Measurements from ENCODE around the gene SIVA1. TPM values are rescaled to one million over a fixed set of nuclear protein-coding genes. Genes with fewer than 3 reads are reported as not detected.

The SIVA1 gene
- total and polyA plus RNA-seq, 4 donors, result 67.4 to 115 (median 99.6) TPM

DNA sequence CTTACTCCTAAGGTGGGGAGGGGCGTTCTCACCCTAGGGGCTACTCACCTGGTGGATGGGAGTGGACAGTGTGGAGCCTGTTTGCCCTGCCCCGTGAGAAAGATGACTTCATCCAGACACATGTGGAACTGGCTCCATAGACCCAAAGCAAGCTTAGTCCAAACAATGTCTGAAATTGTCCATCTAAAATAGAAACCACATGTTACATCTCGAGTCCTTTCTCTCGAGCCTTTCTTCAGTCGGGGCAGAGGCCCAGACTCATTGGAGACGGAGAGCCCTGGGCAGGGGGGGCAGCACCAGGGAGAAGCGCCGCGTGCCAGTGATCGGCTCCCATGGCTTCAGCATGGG, 4.3 kb downstream of the SIVA1 start:
- Histone ChIP-seq H3K4me3 (ENCODE audit: low read depth in 1 of 3, low read length in 3 of 3) (no peak overlapping the region), H3K9me3 (ENCODE audit: control insufficient read depth in 4 of 4, low read length in 3 of 4) (no peaks in the 10 kb centered on the region), H3K27me3 (ENCODE audit: control insufficient read depth in 4 of 4, insufficient read depth in 4 of 4, low read length in 3 of 4) (no peaks in the 10 kb centered on the region), H3K9ac (ENCODE audit: low read depth in 1 of 2, low read length in 2 of 2) (no peak overlapping the region), H3K36me3 (ENCODE audit: control insufficient read depth in 4 of 4, insufficient read depth in 3 of 4, low read depth in 1 of 4, low read length in 3 of 4) (peaks cover 5 to 40% (median 18%) of the 10 kb centered on the region in 4 donors), H3K27ac (ENCODE audit: low read depth in 1 of 2, low read length in 2 of 2) (no peak overlapping the region), H3K4me1 (ENCODE audit: control insufficient read depth in 4 of 4, insufficient read depth in 4 of 4, low read length in 3 of 4) (peaks cover 8 to 30% (median 27%) of the 10 kb centered on the region in 4 donors)
- DNase-seq (ENCODE audit: low spot score), result no peak
- WGBS, result 91% methylated on average over 10 of the region's 10 CpGs
- TF ChIP-seq NR2F2 (IDR thresholded peaks at IDR 0.05) (no peak), JUND (IDR thresholded peaks at IDR 0.05) (no peak), YY1 (IDR thresholded peaks at IDR 0.05) (no peak), TAF1 (conservative IDR thresholded peaks at IDR 0.05) (no peak), RAD21 (IDR thresholded peaks at IDR 0.05) (no peak)

DNA sequence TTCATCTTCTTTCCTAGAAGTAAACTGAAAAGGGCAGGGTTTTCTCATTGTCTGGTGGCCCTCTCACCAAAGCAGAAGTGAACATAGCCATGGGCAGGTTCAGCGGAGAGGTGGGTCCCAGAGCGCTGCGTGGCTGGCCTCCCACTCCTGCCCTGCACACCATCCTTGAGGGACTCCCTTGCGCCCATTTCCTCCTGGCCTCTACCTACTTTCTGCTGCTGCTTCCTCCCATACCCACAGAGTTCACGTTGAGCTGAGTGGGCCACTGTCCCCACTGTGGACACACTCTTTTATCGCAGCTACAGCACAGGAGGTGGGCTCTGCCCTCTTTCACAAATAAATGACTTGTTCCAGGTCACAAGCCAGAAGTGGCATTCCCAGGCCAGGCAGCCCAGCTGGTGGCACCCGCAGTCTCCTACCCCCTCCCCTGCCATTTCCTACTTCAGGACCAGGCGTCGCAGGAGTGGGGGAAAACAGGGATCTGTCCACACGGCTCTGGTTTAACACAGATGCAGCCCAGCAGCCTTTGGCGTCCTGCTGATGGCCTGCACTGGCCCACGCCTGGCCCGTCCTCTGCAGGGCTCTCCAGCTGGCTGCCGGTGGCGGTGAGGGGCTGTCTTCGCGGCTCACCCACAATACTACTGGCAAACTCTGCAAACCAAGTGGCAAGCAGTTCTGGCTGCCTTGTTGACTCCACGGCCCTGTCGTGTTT, 4.9 kb downstream of the SIVA1 start:
- Histone ChIP-seq H3K27me3 (ENCODE audit: control insufficient read depth in 4 of 4, insufficient read depth in 4 of 4, low read length in 3 of 4) (no peaks in the 10 kb centered on the region), H3K4me3 (ENCODE audit: low read depth in 1 of 3, low read length in 3 of 3) (no peak overlapping the region), H3K36me3 (ENCODE audit: control insufficient read depth in 4 of 4, insufficient read depth in 3 of 4, low read depth in 1 of 4, low read length in 3 of 4) (peaks cover 5 to 40% (median 18%) of the 10 kb centered on the region in 4 donors), H3K9me3 (ENCODE audit: control insufficient read depth in 4 of 4, low read length in 3 of 4) (no peaks in the 10 kb centered on the region), H3K4me1 (ENCODE audit: control insufficient read depth in 4 of 4, insufficient read depth in 4 of 4, low read length in 3 of 4) (peaks cover 8 to 29% (median 26%) of the 10 kb centered on the region in 4 donors), H3K9ac (ENCODE audit: low read depth in 1 of 2, low read length in 2 of 2) (no peak overlapping the region), H3K27ac (ENCODE audit: low read depth in 1 of 2, low read length in 2 of 2) (no peak overlapping the region)
- DNase-seq (ENCODE audit: low spot score), result no peak
- TF ChIP-seq REST (IDR thresholded peaks at IDR 0.05), result no peak
- TF ChIP-seq, protein P1, sequence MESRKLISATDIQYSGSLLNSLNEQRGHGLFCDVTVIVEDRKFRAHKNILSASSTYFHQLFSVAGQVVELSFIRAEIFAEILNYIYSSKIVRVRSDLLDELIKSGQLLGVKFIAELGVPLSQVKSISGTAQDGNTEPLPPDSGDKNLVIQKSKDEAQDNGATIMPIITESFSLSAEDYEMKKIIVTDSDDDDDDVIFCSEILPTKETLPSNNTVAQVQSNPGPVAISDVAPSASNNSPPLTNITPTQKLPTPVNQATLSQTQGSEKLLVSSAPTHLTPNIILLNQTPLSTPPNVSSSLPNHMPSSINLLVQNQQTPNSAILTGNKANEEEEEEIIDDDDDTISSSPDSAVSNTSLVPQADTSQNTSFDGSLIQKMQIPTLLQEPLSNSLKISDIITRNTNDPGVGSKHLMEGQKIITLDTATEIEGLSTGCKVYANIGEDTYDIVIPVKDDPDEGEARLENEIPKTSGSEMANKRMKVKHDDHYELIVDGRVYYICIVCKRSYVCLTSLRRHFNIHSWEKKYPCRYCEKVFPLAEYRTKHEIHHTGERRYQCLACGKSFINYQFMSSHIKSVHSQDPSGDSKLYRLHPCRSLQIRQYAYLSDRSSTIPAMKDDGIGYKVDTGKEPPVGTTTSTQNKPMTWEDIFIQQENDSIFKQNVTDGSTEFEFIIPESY (IDR thresholded peaks at IDR 0.05), result no peak
- 92% methylated on average over 19 of the region's 19 CpGs for WGBS

DNA sequence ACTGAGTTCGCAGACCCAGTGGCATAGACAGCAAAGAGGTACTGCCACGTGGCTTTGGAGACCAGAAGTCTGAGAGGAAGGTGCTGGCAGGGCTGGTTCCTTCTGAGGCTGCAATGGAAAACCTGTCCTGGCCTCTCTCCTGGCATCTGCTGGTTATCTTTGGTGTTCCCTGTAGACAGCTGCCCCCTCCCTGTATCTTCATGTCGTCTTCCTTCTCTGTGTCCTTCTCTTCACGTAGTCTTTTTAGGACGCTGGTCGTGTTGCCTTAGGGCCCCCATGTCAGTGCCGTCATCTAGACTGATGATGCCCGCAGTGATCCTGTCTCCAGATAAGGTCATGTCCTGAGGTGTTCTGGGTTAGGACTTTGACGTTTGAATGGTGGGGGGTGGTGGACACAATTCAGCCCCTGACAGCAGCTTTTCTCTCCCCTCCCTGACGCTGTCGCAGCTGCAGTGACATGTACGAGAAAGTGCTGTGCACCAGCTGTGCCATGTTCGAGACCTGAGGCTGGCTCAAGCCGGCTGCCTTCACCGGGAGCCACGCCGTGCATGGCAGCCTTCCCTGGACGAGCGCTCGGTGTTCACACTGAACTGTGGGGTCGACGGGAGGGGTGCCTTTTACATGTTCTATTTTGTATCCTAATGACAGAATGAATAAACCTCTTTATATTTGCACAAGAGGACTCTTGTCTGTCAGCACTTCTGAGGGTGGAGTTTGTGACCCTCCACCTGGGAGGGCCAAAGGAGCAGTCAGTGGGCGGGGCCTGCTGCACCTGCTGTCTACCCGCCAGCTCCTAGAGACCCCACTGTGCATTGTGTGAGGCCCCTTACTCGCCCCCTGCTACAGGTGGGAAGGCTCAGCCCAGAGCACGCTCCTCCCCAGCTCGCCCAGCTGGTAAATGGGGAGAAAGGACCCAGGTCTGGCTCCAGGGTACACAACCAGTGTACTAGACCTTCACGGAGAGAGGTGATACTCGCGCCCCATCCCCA, 6.3 kb downstream of the SIVA1 start:
- WGBS, result 86% methylated on average over 30 of the region's 30 CpGs
- H3K4me1 ChIP-seq (ENCODE audit: control insufficient read depth in 4 of 4, insufficient read depth in 4 of 4, low read length in 3 of 4), result peaks cover 5 to 19% (median 18%) of the 10 kb centered on the region in 4 donors
- no peak for DNase-seq (ENCODE audit: low spot score)
- H3K9ac ChIP-seq (ENCODE audit: low read depth in 1 of 2, low read length in 2 of 2), result no peak overlapping the region
- H3K36me3 ChIP-seq (ENCODE audit: control insufficient read depth in 4 of 4, insufficient read depth in 3 of 4, low read depth in 1 of 4, low read length in 3 of 4), result peaks cover 5 to 40% (median 18%) of the 10 kb centered on the region in 4 donors
- H3K9me3 ChIP-seq (ENCODE audit: control insufficient read depth in 4 of 4, low read length in 3 of 4), result no peaks in the 10 kb centered on the region
- no peak overlapping the region for H3K4me3 ChIP-seq (ENCODE audit: low read depth in 1 of 3, low read length in 3 of 3)
- H3K27me3 ChIP-seq (ENCODE audit: control insufficient read depth in 4 of 4, insufficient read depth in 4 of 4, low read length in 3 of 4), result no peaks in the 10 kb centered on the region
- H3K27ac ChIP-seq (ENCODE audit: low read depth in 1 of 2, low read length in 2 of 2), result no peak overlapping the region
- TF ChIP-seq GABPA (IDR thresholded peaks at IDR 0.05 in 1 of 2, conservative IDR thresholded peaks at IDR 0.05 in 1 of 2) (no peak), RAD21 (IDR thresholded peaks at IDR 0.05) (no peak), HNF4G (IDR thresholded peaks at IDR 0.05) (no peak), HNF4A (conservative IDR thresholded peaks at IDR 0.05) (no peak), FOXA1 (IDR thresholded peaks at IDR 0.05) (no peak), YY1 (IDR thresholded peaks at IDR 0.05) (no peak), RXRA (IDR thresholded peaks at IDR 0.05) (no peak), ATF3 (IDR thresholded peaks at IDR 0.05) (no peak)
- TF ChIP-seq, protein P2, sequence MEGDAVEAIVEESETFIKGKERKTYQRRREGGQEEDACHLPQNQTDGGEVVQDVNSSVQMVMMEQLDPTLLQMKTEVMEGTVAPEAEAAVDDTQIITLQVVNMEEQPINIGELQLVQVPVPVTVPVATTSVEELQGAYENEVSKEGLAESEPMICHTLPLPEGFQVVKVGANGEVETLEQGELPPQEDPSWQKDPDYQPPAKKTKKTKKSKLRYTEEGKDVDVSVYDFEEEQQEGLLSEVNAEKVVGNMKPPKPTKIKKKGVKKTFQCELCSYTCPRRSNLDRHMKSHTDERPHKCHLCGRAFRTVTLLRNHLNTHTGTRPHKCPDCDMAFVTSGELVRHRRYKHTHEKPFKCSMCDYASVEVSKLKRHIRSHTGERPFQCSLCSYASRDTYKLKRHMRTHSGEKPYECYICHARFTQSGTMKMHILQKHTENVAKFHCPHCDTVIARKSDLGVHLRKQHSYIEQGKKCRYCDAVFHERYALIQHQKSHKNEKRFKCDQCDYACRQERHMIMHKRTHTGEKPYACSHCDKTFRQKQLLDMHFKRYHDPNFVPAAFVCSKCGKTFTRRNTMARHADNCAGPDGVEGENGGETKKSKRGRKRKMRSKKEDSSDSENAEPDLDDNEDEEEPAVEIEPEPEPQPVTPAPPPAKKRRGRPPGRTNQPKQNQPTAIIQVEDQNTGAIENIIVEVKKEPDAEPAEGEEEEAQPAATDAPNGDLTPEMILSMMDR (IDR thresholded peaks at IDR 0.05; ENCODE audit: low read depth, low read length, missing input control), result no peak
- TF ChIP-seq, protein P3, sequence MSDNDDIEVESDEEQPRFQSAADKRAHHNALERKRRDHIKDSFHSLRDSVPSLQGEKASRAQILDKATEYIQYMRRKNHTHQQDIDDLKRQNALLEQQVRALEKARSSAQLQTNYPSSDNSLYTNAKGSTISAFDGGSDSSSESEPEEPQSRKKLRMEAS (IDR thresholded peaks at IDR 0.05), result no peak
- TF ChIP-seq, protein P1 (IDR thresholded peaks at IDR 0.05), result no peak
